Measurements from ENCODE around the gene LILRB5. TPM values are rescaled to one million over a fixed set of nuclear protein-coding genes. Genes with fewer than 3 reads are reported as not detected.

The LILRB5 gene
- total and polyA plus RNA-seq, 9 donors = 5.5 to 11.8 (median 7.2) TPM

DNA sequence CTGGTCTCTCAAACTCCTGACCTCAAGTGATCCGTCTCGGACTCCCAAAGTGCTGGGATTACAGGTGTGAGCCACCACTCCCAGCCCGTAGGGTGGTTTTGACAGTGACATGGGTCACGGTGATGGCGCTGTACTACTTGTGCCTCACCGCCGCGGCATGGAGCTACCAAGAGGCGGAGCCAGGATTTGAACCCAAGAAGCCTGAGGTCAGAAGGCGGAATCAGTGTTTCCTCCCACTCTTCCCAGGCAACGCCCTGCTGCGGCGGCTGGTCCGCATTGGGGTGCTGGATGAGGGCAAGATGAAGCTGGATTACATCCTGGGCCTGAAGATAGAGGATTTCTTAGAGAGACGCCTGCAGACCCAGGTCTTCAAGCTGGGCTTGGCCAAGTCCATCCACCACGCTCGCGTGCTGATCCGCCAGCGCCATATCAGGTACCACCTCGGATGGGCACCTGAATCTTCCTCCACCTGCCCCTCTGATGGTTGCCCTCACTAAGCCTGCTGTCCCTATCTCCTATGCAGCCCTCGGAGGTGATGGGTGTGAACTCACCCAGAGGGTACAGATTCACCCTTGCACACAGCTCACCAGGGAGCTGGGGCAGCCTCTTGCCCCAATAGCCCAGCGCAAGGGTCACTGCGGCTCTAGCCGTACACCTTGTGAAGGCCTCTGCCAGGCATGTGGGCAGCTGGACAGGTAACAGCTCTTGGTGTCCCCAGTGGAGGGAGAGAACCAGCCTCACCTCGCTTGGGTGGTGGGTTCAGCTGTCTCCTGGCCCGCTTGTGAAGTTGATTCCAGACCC is 50.8 kb downstream of the LILRB5 start:
- 87% methylated on average over 20 of the region's 27 CpGs for WGBS (ENCODE audit: insufficient coverage)
- no peaks in the 10 kb centered on the region for H3K27me3 ChIP-seq (ENCODE audit: control insufficient read depth, insufficient read depth, low read length)
- H3K27ac ChIP-seq (ENCODE audit: low read length) = no peak overlapping the region
- H3K36me3 ChIP-seq (ENCODE audit: control insufficient read depth, insufficient read depth, low read length) = peaks cover 76% of the 10 kb centered on the region
- no peak for DNase-seq
- no peaks in the 10 kb centered on the region for H3K9me3 ChIP-seq (replicated peaks; ENCODE audit: control insufficient read depth, low read depth, low read length)
- no peak overlapping the region for H3K4me3 ChIP-seq (ENCODE audit: low read length)
- H3K4me1 ChIP-seq (ENCODE audit: control insufficient read depth, insufficient read depth, low read length) = peaks cover 56% of the 10 kb centered on the region

DNA sequence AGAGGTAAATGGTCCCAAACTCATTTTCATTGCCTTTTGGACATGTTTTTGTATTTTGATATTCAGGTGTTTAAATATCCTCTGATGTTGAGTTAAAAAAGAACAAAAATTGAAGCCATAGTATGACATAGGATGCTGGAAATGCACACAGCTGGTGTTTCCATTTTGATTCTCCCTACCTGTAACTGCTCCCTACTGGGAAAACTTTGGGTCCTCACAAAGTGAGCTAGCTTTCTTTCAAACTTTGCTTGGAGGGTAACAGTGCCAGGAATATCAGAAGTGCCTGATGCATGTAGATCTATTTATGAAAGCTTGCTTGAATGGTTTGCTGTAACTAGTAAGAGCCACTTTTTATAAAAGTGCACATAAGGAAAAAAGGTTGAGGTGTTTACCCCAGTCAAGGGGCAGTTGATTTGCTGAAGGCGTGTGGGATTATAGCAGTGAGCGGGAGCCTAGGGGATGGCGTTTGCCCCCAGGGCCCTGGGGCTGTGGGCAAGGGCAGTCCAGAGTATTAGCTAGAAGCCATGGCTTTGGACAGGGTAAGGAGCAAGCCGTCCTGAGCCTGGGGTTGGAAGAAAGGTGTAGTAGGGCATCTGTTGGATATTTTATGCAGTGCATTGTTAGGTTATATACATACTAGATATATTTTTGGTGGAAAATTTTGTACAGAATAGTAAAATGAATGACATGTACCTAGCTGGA is 52.2 kb downstream of the LILRB5 start:
- Histone ChIP-seq H3K4me3 (ENCODE audit: low read length) (no peak overlapping the region), H3K27me3 (ENCODE audit: control insufficient read depth, insufficient read depth, low read length) (no peaks in the 10 kb centered on the region), H3K27ac (ENCODE audit: low read length) (no peak overlapping the region), H3K9me3 (replicated peaks; ENCODE audit: control insufficient read depth, low read depth, low read length) (no peaks in the 10 kb centered on the region), H3K36me3 (ENCODE audit: control insufficient read depth, insufficient read depth, low read length) (peaks cover 78% of the 10 kb centered on the region), H3K4me1 (ENCODE audit: control insufficient read depth, insufficient read depth, low read length) (peaks cover 54% of the 10 kb centered on the region)
- DNase-seq = no peak
- WGBS (ENCODE audit: insufficient coverage) = 85% methylated on average over 3 of the region's 4 CpGs

DNA sequence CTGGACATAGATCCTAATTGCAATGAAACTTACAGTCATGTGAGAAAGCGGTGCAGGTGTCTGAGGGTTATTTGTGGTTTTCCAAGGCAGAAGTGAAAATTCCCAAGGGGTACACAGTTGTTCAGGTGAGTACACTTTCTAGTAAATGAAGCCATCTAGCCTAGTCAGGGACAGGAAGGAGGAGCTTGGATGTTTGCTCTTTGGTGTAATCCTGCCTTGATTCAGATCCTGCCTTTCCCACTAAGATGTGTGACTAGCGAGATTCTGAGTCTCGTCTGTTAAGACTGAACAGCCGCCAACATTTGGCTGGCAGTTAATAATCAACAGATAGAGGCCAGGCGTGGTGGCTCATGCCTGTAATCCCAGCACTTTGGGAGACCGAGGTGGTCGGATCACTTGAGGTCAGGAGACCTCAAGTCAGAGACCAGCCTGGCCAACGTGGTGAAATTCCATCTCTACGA is 53.9 kb downstream of the LILRB5 start:
- Histone ChIP-seq H3K27me3 (ENCODE audit: control insufficient read depth, insufficient read depth, low read length) (no peaks in the 10 kb centered on the region), H3K36me3 (ENCODE audit: control insufficient read depth, insufficient read depth, low read length) (peaks cover 70% of the 10 kb centered on the region), H3K4me3 (ENCODE audit: low read length) (no peak overlapping the region), H3K4me1 (ENCODE audit: control insufficient read depth, insufficient read depth, low read length) (peaks cover 37% of the 10 kb centered on the region), H3K27ac (ENCODE audit: low read length) (no peak overlapping the region), H3K9me3 (replicated peaks; ENCODE audit: control insufficient read depth, low read depth, low read length) (no peaks in the 10 kb centered on the region)
- 59% methylated on average over 6 of the region's 9 CpGs for WGBS (ENCODE audit: insufficient coverage)
- no peak for DNase-seq

DNA sequence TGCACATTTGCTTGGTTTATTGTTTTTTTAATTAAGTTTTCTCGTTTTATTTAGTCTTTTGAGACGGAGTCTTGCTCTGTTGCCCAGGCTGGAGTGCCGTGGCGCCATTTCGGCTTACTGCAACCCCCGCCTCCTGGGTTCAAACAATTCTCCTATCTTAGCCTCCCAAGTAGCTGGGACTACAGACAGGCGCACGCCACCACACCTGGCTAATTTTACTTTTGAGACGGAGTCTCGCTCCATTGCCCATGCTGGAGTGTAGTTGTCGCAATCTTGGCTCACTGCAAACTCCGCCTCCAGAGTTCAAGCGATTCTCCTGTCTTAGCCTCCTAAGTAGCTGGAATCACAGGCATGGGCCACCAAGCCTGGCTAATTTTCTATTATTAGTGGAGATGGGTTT is 55.1 kb downstream of the LILRB5 start:
- no peak for DNase-seq
- 75% methylated on average over 12 of the region's 13 CpGs for WGBS (ENCODE audit: insufficient coverage)
- Histone ChIP-seq H3K36me3 (ENCODE audit: control insufficient read depth, insufficient read depth, low read length) (peaks cover 62% of the 10 kb centered on the region), H3K4me1 (ENCODE audit: control insufficient read depth, insufficient read depth, low read length) (peaks cover 30% of the 10 kb centered on the region), H3K27me3 (ENCODE audit: control insufficient read depth, insufficient read depth, low read length) (no peaks in the 10 kb centered on the region), H3K4me3 (ENCODE audit: low read length) (peak overlapping the region; percentile 57), H3K27ac (ENCODE audit: low read length) (no peak overlapping the region), H3K9me3 (replicated peaks; ENCODE audit: control insufficient read depth, low read depth, low read length) (no peaks in the 10 kb centered on the region)

DNA sequence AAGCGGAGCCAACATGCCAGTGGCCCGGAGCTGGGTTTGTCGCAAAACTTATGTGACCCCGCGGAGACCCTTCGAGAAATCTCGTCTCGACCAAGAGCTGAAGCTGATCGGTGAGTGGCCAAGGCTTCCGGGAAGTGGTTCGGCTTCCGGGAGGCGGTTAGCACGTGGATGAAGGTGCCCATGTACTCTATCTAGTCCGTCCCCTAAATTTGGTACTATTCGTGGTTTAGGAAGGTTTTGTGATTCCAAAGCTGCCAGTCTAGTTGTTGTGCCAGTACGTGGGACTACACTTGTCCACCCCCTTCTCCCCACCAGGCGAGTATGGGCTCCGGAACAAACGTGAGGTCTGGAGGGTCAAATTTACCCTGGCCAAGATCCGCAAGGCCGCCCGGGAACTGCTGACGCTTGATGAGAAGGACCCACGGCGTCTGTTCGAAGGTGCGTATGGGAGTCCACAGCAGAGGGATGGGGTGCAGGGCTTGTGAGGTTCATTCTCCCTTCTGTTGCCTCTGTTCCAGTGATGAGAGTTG is 55.8 kb downstream of the LILRB5 start:
- peak overlapping the region; percentile 96 for H3K27ac ChIP-seq (ENCODE audit: low read length)
- H3K36me3 ChIP-seq (ENCODE audit: control insufficient read depth, insufficient read depth, low read length) = peaks cover 56% of the 10 kb centered on the region
- H3K27me3 ChIP-seq (ENCODE audit: control insufficient read depth, insufficient read depth, low read length) = no peaks in the 10 kb centered on the region
- DNase-seq = no peak
- H3K4me3 ChIP-seq (ENCODE audit: low read length) = peak overlapping the region; percentile 57
- 5% methylated on average over 26 of the region's 28 CpGs for WGBS (ENCODE audit: insufficient coverage)
- H3K4me1 ChIP-seq (ENCODE audit: control insufficient read depth, insufficient read depth, low read length) = peaks cover 29% of the 10 kb centered on the region
- no peaks in the 10 kb centered on the region for H3K9me3 ChIP-seq (replicated peaks; ENCODE audit: control insufficient read depth, low read depth, low read length)

Other genes with a start within 250 kb of the LILRB5 start
- gene VSTM1, start 193.4 kb downstream of the LILRB5 start, total RNA-seq = not detected
- gene VSTM1, start 193.4 kb downstream of the LILRB5 start, polyA plus RNA-seq (ENCODE audit: insufficient read depth in 1 of 8, insufficient read length in 8 of 8, low replicate concordance in 1 of 8) = under 1 TPM in 6 of 8 donors, not detected in 2; 0.19 to 0.53 (median 0.25) TPM
- not detected for gene TARM1, start 175.9 kb downstream of the LILRB5 start, total RNA-seq
- gene TARM1, start 175.9 kb downstream of the LILRB5 start, polyA plus RNA-seq (ENCODE audit: insufficient read depth in 1 of 8, insufficient read length in 8 of 8, low replicate concordance in 1 of 8) = under 1 TPM in 3 of 8 donors, not detected in 5; 0.14 to 0.27 (median 0.27) TPM
- 0.09 TPM for gene OSCAR, start 156.5 kb downstream of the LILRB5 start, total RNA-seq
- gene OSCAR, start 156.5 kb downstream of the LILRB5 start, polyA plus RNA-seq (ENCODE audit: insufficient read depth in 1 of 8, insufficient read length in 8 of 8, low replicate concordance in 1 of 8) = under 1 TPM; 0.31 to 0.74 (median 0.47) TPM
- 167 TPM for gene NDUFA3, start 154.4 kb downstream of the LILRB5 start, total RNA-seq
- gene NDUFA3, start 154.4 kb downstream of the LILRB5 start, polyA plus RNA-seq (ENCODE audit: insufficient read depth in 1 of 8, insufficient read length in 8 of 8, low replicate concordance in 1 of 8) = 100 to 1,000 TPM in 6 of 8 donors, 10 to 100 TPM in 2; 89.3 to 124 (median 105) TPM
- 16.6 TPM for gene TFPT, start 141.6 kb downstream of the LILRB5 start, total RNA-seq
- 10 to 100 TPM; 15.1 to 18.4 (median 17.1) TPM for gene TFPT, start 141.6 kb downstream of the LILRB5 start, polyA plus RNA-seq (ENCODE audit: insufficient read depth in 1 of 8, insufficient read length in 8 of 8, low replicate concordance in 1 of 8)
- gene PRPF31, start 141.5 kb downstream of the LILRB5 start, total RNA-seq = 38.7 TPM
- gene PRPF31, start 141.5 kb downstream of the LILRB5 start, polyA plus RNA-seq (ENCODE audit: insufficient read depth in 1 of 8, insufficient read length in 8 of 8, low replicate concordance in 1 of 8) = 10 to 100 TPM; 43.2 to 55.5 (median 52.8) TPM
- 8.3 TPM for gene CNOT3, start 119.5 kb downstream of the LILRB5 start, total RNA-seq
- 10 to 100 TPM; 26.9 to 51.1 (median 37.5) TPM for gene CNOT3, start 119.5 kb downstream of the LILRB5 start, polyA plus RNA-seq (ENCODE audit: insufficient read depth in 1 of 8, insufficient read length in 8 of 8, low replicate concordance in 1 of 8)
- 9.0 TPM for gene LENG1, start 97.6 kb downstream of the LILRB5 start, total RNA-seq
- 10 to 100 TPM in 2 of 8 donors, 1 to 10 TPM in 6; 9.1 to 11.1 (median 9.7) TPM for gene LENG1, start 97.6 kb downstream of the LILRB5 start, polyA plus RNA-seq (ENCODE audit: insufficient read depth in 1 of 8, insufficient read length in 8 of 8, low replicate concordance in 1 of 8)
- 1.5 TPM for gene TMC4, start 84.1 kb downstream of the LILRB5 start, total RNA-seq
- 1 to 10 TPM; 1.9 to 8.0 (median 4.1) TPM for gene TMC4, start 84.1 kb downstream of the LILRB5 start, polyA plus RNA-seq (ENCODE audit: insufficient read depth in 1 of 8, insufficient read length in 8 of 8, low replicate concordance in 1 of 8)
- 11.1 TPM for gene MBOAT7, start 67.7 kb downstream of the LILRB5 start, total RNA-seq
- gene MBOAT7, start 67.7 kb downstream of the LILRB5 start, polyA plus RNA-seq (ENCODE audit: insufficient read depth in 1 of 8, insufficient read length in 8 of 8, low replicate concordance in 1 of 8) = 10 to 100 TPM; 20.1 to 38.3 (median 28.5) TPM
- 25.8 TPM for gene TSEN34, start 66.0 kb downstream of the LILRB5 start, total RNA-seq
- 10 to 100 TPM; 28.0 to 42.8 (median 36.3) TPM for gene TSEN34, start 66.0 kb downstream of the LILRB5 start, polyA plus RNA-seq (ENCODE audit: insufficient read depth in 1 of 8, insufficient read length in 8 of 8, low replicate concordance in 1 of 8)
- gene RPS9, start 56.4 kb downstream of the LILRB5 start, total RNA-seq = 2,526 TPM
- 1,000 to 10,000 TPM; 2,473 to 2,976 (median 2,757) TPM for gene RPS9, start 56.4 kb downstream of the LILRB5 start, polyA plus RNA-seq (ENCODE audit: insufficient read depth in 1 of 8, insufficient read length in 8 of 8, low replicate concordance in 1 of 8)
- gene LILRB3, start 34.3 kb downstream of the LILRB5 start, total RNA-seq = 1.4 TPM
- gene LILRB3, start 34.3 kb downstream of the LILRB5 start, polyA plus RNA-seq (ENCODE audit: insufficient read depth in 1 of 8, insufficient read length in 8 of 8, low replicate concordance in 1 of 8) = 1 to 10 TPM; 1.6 to 4.2 (median 2.9) TPM
- 0.71 TPM for gene LILRA6, start 14.5 kb downstream of the LILRB5 start, total RNA-seq
- gene LILRA6, start 14.5 kb downstream of the LILRB5 start, polyA plus RNA-seq (ENCODE audit: insufficient read depth in 1 of 8, insufficient read length in 8 of 8, low replicate concordance in 1 of 8) = 1 to 10 TPM; 1.0 to 2.6 (median 1.8) TPM
- gene LILRB2, start 23.8 kb upstream of the LILRB5 start, total RNA-seq = 0.53 TPM
- gene LILRB2, start 23.8 kb upstream of the LILRB5 start, polyA plus RNA-seq (ENCODE audit: insufficient read depth in 1 of 8, insufficient read length in 8 of 8, low replicate concordance in 1 of 8) = 1 to 10 TPM; 1.4 to 2.9 (median 2.2) TPM
- 0.22 TPM for gene LILRA5, start 55.9 kb upstream of the LILRB5 start, total RNA-seq
- 1 to 10 TPM in 2 of 8 donors, under 1 TPM in 6; 0.17 to 1.5 (median 0.61) TPM for gene LILRA5, start 55.9 kb upstream of the LILRB5 start, polyA plus RNA-seq (ENCODE audit: insufficient read depth in 1 of 8, insufficient read length in 8 of 8, low replicate concordance in 1 of 8)
- not detected for gene LILRA4, start 81.9 kb upstream of the LILRB5 start, total RNA-seq
- under 1 TPM in 1 of 8 donors, not detected in 7; 0.48 TPM for gene LILRA4, start 81.9 kb upstream of the LILRB5 start, polyA plus RNA-seq (ENCODE audit: insufficient read depth in 1 of 8, insufficient read length in 8 of 8, low replicate concordance in 1 of 8)
- gene LAIR1, start 107.7 kb upstream of the LILRB5 start, total RNA-seq = 5.3 TPM
- gene LAIR1, start 107.7 kb upstream of the LILRB5 start, polyA plus RNA-seq (ENCODE audit: insufficient read depth in 1 of 8, insufficient read length in 8 of 8, low replicate concordance in 1 of 8) = 10 to 100 TPM in 1 of 8 donors, 1 to 10 TPM in 7; 6.8 to 11.8 (median 7.4) TPM
- gene TTYH1, start 158.2 kb upstream of the LILRB5 start, total RNA-seq = 3.6 TPM
- gene TTYH1, start 158.2 kb upstream of the LILRB5 start, polyA plus RNA-seq (ENCODE audit: insufficient read depth in 1 of 8, insufficient read length in 8 of 8, low replicate concordance in 1 of 8) = 10 to 100 TPM in 1 of 8 donors, 1 to 10 TPM in 7; 2.7 to 13.1 (median 5.1) TPM
- 28.7 TPM for gene LENG8, start 191.9 kb upstream of the LILRB5 start, total RNA-seq
- 100 to 1,000 TPM in 6 of 8 donors, 10 to 100 TPM in 2; 47.6 to 155 (median 105) TPM for gene LENG8, start 191.9 kb upstream of the LILRB5 start, polyA plus RNA-seq (ENCODE audit: insufficient read depth in 1 of 8, insufficient read length in 8 of 8, low replicate concordance in 1 of 8)
- gene LENG9, start 206.5 kb upstream of the LILRB5 start, total RNA-seq = 2.7 TPM
- gene LENG9, start 206.5 kb upstream of the LILRB5 start, polyA plus RNA-seq (ENCODE audit: insufficient read depth in 1 of 8, insufficient read length in 8 of 8, low replicate concordance in 1 of 8) = 1 to 10 TPM; 1.5 to 4.1 (median 2.5) TPM
- gene CDC42EP5, start 216.0 kb upstream of the LILRB5 start, total RNA-seq = 39.4 TPM
- gene CDC42EP5, start 216.0 kb upstream of the LILRB5 start, polyA plus RNA-seq (ENCODE audit: insufficient read depth in 1 of 8, insufficient read length in 8 of 8, low replicate concordance in 1 of 8) = 10 to 100 TPM; 33.4 to 65.7 (median 46.5) TPM
- not detected for gene LAIR2, start 245.6 kb upstream of the LILRB5 start, total RNA-seq
- under 1 TPM in 2 of 8 donors, not detected in 6; 0.29 to 0.41 TPM for gene LAIR2, start 245.6 kb upstream of the LILRB5 start, polyA plus RNA-seq (ENCODE audit: insufficient read depth in 1 of 8, insufficient read length in 8 of 8, low replicate concordance in 1 of 8)

Measured in muscle of leg (tissue), 11 donors.